Measurements from ENCODE around the gene CA5A. TPM values are rescaled to one million over a fixed set of nuclear protein-coding genes. Genes with fewer than 3 reads are reported as not detected.

CA5A gene
- total and polyA plus RNA-seq, 2 of the 13 experiments (the other 11 are each of a cell fraction or from before 2014, with no cell fraction given), result 66.8 to 106 TPM

DNA sequence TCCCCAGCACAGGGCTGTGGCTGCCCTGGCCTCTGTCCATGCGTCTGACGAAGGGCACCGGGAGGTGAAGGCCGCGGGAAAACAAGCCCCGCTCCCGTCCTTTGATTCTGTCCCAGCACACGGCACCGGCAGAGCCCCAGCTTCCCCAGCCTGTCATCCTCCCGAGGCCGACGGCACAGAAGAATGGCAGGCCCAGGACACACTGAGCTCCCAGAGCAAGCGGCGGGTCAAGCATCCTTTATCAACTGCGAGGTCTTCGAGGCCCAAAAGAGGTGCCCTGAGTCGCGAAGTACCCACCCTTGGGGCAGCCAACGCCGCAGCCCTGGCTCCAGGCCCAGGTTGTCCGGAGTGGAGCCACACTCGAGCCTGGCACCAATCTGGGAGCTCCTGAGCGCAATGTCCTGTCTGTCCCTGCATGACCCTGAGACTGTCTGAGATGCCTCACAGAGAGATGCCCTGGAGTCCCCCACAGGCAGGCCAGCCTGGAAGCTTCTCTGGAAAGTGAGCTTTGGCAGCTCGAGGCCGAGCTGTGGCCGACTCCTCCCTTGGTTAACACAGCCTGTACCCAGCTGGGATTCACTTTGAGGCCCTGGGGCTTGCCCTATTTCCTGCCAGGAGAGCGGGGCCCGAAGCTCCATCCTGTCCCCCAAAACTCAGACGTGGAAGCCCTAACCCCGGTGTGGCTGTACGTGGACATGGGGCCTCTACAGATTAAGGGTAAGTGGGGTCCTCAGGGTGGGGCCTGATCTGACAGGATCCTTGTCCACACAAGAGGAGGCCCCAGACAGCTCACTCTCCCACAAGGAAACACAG, 90.3 kb downstream of the CA5A start (continued):
- TF ChIP-seq, protein P1, sequence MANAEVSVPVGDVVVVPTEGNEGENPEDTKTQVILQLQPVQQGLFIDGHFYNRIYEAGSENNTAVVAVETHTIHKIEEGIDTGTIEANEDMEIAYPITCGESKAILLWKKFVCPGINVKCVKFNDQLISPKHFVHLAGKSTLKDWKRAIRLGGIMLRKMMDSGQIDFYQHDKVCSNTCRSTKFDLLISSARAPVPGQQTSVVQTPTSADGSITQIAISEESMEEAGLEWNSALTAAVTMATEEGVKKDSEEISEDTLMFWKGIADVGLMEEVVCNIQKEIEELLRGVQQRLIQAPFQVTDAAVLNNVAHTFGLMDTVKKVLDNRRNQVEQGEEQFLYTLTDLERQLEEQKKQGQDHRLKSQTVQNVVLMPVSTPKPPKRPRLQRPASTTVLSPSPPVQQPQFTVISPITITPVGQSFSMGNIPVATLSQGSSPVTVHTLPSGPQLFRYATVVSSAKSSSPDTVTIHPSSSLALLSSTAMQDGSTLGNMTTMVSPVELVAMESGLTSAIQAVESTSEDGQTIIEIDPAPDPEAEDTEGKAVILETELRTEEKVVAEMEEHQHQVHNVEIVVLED (CRISPR knock-in tag; IDR thresholded peaks at IDR 0.05; ENCODE audit: borderline replicate concordance), result no peak
- TF ChIP-seq IRF2 (CRISPR knock-in tag; IDR thresholded peaks at IDR 0.05), result no peak
- TF ChIP-seq ZNF747 (CRISPR knock-in tag; IDR thresholded peaks at IDR 0.05; ENCODE audit: borderline replicate concordance), result no peak
- no peak for TF ChIP-seq SRSF9 (IDR thresholded peaks at IDR 0.05; ENCODE audit: borderline replicate concordance, insufficient read depth, low read depth, low read length, poor library complexity, severe bottlenecking)
- TF ChIP-seq ZNF343 (CRISPR knock-in tag; IDR thresholded peaks at IDR 0.05), result no peak
- no peak for TF ChIP-seq PCBP1 (IDR thresholded peaks at IDR 0.05; ENCODE audit: borderline replicate concordance, low read depth, low read length)
- TF ChIP-seq, protein P2, sequence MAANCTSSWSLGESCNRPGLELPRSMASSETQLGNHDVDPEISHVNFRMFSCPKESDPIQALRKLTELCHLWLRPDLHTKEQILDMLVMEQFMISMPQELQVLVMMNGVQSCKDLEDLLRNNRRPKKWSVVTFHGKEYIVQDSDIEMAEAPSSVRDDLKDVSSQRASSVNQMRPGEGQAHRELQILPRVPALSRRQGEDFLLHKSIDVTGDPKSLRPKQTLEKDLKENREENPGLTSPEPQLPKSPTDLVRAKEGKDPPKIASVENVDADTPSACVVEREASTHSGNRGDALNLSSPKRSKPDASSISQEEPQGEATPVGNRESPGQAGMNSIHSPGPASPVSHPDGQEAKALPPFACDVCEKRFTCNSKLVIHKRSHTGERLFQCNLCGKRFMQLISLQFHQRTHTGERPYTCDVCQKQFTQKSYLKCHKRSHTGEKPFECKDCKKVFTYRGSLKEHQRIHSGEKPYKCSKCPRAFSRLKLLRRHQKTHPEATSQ (CRISPR knock-in tag; IDR thresholded peaks at IDR 0.05; ENCODE audit: borderline replicate concordance), result no peak
- peak; percentile 15; the same call in 1 of the 2 replicates for TF ChIP-seq POLR2AphosphoS5 (IDR thresholded peaks at IDR 0.05; ENCODE audit: low read depth, low read length)
- TF ChIP-seq, protein P3, sequence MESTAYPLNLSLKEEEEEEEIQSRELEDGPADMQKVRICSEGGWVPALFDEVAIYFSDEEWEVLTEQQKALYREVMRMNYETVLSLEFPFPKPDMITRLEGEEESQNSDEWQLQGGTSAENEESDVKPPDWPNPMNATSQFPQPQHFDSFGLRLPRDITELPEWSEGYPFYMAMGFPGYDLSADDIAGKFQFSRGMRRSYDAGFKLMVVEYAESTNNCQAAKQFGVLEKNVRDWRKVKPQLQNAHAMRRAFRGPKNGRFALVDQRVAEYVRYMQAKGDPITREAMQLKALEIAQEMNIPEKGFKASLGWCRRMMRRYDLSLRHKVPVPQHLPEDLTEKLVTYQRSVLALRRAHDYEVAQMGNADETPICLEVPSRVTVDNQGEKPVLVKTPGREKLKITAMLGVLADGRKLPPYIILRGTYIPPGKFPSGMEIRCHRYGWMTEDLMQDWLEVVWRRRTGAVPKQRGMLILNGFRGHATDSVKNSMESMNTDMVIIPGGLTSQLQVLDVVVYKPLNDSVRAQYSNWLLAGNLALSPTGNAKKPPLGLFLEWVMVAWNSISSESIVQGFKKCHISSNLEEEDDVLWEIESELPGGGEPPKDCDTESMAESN (CRISPR knock-in tag; conservative IDR thresholded peaks at IDR 0.05), result no peak
- TF ChIP-seq ZFP90 (CRISPR knock-in tag; IDR thresholded peaks at IDR 0.05; ENCODE audit: borderline replicate concordance), result no peak
- TF ChIP-seq, protein P4, sequence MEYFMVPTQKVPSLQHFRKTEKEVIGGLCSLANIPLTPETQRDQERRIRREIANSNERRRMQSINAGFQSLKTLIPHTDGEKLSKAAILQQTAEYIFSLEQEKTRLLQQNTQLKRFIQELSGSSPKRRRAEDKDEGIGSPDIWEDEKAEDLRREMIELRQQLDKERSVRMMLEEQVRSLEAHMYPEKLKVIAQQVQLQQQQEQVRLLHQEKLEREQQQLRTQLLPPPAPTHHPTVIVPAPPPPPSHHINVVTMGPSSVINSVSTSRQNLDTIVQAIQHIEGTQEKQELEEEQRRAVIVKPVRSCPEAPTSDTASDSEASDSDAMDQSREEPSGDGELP (IDR thresholded peaks at IDR 0.05; ENCODE audit: borderline replicate concordance, low read depth), result no peak
- TF ChIP-seq ZNF883 (CRISPR knock-in tag; IDR thresholded peaks at IDR 0.05; ENCODE audit: not compliant biosample characterization), result no peak
- 0 out of 2 replicates have a peak, but pooled peaks have one; percentile 60 for TF ChIP-seq ATF7-NPFF (CRISPR knock-in tag; IDR thresholded peaks at IDR 0.05; ENCODE audit: low read depth)
- TF ChIP-seq, protein P5, sequence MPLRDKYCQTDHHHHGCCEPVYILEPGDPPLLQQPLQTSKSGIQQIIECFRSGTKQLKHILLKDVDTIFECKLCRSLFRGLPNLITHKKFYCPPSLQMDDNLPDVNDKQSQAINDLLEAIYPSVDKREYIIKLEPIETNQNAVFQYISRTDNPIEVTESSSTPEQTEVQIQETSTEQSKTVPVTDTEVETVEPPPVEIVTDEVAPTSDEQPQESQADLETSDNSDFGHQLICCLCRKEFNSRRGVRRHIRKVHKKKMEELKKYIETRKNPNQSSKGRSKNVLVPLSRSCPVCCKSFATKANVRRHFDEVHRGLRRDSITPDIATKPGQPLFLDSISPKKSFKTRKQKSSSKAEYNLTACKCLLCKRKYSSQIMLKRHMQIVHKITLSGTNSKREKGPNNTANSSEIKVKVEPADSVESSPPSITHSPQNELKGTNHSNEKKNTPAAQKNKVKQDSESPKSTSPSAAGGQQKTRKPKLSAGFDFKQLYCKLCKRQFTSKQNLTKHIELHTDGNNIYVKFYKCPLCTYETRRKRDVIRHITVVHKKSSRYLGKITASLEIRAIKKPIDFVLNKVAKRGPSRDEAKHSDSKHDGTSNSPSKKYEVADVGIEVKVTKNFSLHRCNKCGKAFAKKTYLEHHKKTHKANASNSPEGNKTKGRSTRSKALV (CRISPR knock-in tag; IDR thresholded peaks at IDR 0.05), result no peak
- no peak for TF ChIP-seq MXI1 (IDR thresholded peaks at IDR 0.05; ENCODE audit: borderline replicate concordance, low read depth, low read length)
- TF ChIP-seq ZFP1 (CRISPR knock-in tag; IDR thresholded peaks at IDR 0.05), result no peak
- TF ChIP-seq ZSCAN20 (CRISPR knock-in tag; IDR thresholded peaks at IDR 0.05; ENCODE audit: borderline replicate concordance), result no peak
- TF ChIP-seq ZKSCAN8 (CRISPR knock-in tag; IDR thresholded peaks at IDR 0.05; ENCODE audit: borderline replicate concordance), result no peak
- TF ChIP-seq EZH2 (conservative IDR thresholded peaks at IDR 0.05; ENCODE audit: low read depth, low read length), result no peak
- TF ChIP-seq TOE1 (CRISPR knock-in tag; IDR thresholded peaks at IDR 0.05), result no peak
- TF ChIP-seq PITX1 (CRISPR knock-in tag; IDR thresholded peaks at IDR 0.05), result peak; percentile 25; the same call in 1 of the 2 replicates
